ENCODE data around the gene CDC34.

The CDC34 gene

GRCh38 chr19:560121-560520 is 28.6 kb downstream of the CDC34 start:
- no peak for TF ChIP-seq CTCF (IDR thresholded peaks at IDR 0.05; ENCODE audit: insufficient read depth, low read depth, low read length, missing control alignments)
- H3K4me3 ChIP-seq (ENCODE audit: low read length), result no peak overlapping the region
- DNase-seq (ENCODE audit: low read depth), result no peak

- no peak for TF ChIP-seq CTCF (IDR thresholded peaks at IDR 0.05; ENCODE audit: insufficient read depth, low read depth, low read length, missing control alignments)
- no peak overlapping the region for H3K4me3 ChIP-seq (ENCODE audit: low read length)
- DNase-seq (ENCODE audit: low read depth), result no peak
Observed at GRCh38 chr19:566403-566802, 34.8 kb downstream of the CDC34 start.

GRCh38 chr19:566844-567243 is 35.3 kb downstream of the CDC34 start:
- DNase-seq (ENCODE audit: low read depth), result no peak
- H3K4me3 ChIP-seq (ENCODE audit: low read length), result no peak overlapping the region
- no peak for TF ChIP-seq CTCF (IDR thresholded peaks at IDR 0.05; ENCODE audit: insufficient read depth, low read depth, low read length, missing control alignments)

GRCh38 chr19:567296-567900 is 35.8 kb downstream of the CDC34 start:
- H3K4me3 ChIP-seq (ENCODE audit: low read length), result no peak overlapping the region
- TF ChIP-seq CTCF (IDR thresholded peaks at IDR 0.05; ENCODE audit: insufficient read depth, low read depth, low read length, missing control alignments), result no peak
- no peak for DNase-seq (ENCODE audit: low read depth)

- TF ChIP-seq CTCF (IDR thresholded peaks at IDR 0.05; ENCODE audit: insufficient read depth, low read depth, low read length, missing control alignments), result no peak
- DNase-seq (ENCODE audit: low read depth), result no peak
- no peak overlapping the region for H3K4me3 ChIP-seq (ENCODE audit: low read length)
Observed at GRCh38 chr19:570251-570686, 38.7 kb downstream of the CDC34 start.

- peak overlapping the region; percentile 51 for H3K4me3 ChIP-seq (ENCODE audit: low read length)
- TF ChIP-seq CTCF (IDR thresholded peaks at IDR 0.05; ENCODE audit: insufficient read depth, low read depth, low read length, missing control alignments), result no peak
- peak; percentile 55 for DNase-seq (ENCODE audit: low read depth)
Observed at GRCh38 chr19:570937-571565, 39.5 kb downstream of the CDC34 start.

- TF ChIP-seq CTCF (IDR thresholded peaks at IDR 0.05; ENCODE audit: insufficient read depth, low read depth, low read length, missing control alignments), result no peak
- peak overlapping the region; percentile 51 for H3K4me3 ChIP-seq (ENCODE audit: low read length)
- peak; percentile 46 for DNase-seq (ENCODE audit: low read depth)
Observed at GRCh38 chr19:571566-571974, 40.0 kb downstream of the CDC34 start.
